K562 treated with DMSO at 1 percent for 4 hours (cell line): ENCODE data around the gene ECT2L. TPM values are rescaled to one million over a fixed set of nuclear protein-coding genes. Genes with fewer than 3 reads are reported as not detected.

ENCODE experiments used
- total RNA-seq: library from RNA; unstranded; fragments of 300-600 nt; gene quantifications from 2 replicates; pipeline ENCODE4 v1.2.3, GENCODE V29; 2022; ENCODE audit not compliant: insufficient read depth

Gene ECT2L, protein sequence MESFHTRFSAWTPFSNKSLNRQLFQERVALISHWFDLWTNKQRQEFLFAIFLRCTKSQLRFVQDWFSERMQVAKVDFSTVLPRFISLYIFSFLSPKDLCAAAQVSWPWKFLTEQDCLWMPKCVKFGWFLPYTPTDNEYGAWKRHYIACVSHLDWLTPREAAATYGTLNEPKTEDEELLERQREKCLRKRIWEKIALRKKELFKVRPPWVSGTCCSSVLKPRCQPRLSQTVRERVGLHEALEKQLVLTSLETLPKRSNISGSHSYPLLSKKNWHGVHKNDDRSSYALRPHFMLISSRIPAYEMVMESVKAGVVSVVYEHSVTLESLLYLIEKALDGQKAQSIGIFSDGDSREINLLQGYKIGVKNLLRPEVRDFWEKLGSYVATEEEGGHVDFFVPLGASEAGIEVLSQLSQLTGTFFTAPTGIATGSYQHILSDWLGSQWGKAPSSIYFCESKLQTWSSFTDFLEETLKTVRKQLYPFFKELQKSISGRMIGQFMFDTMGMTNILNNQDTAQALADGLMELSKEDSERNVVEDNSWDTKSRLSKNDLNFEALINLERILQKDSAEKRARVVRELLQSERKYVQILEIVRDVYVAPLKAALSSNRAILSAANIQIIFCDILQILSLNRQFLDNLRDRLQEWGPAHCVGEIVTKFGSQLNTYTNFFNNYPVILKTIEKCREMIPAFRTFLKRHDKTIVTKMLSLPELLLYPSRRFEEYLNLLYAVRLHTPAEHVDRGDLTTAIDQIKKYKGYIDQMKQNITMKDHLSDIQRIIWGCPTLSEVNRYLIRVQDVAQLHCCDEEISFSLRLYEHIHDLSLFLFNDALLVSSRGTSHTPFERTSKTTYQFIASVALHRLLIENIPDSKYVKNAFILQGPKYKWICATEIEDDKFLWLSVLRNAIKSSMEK
- not detected in 2 replicates for total RNA-seq

GRCh38 chr6:138795809-138796603 is at the start of gene ECT2L:
TSS of gene ECT2L (plus strand) at chr6:138796087. CDS start at chr6:138813275, 17,188 bp downstream.

DNA sequence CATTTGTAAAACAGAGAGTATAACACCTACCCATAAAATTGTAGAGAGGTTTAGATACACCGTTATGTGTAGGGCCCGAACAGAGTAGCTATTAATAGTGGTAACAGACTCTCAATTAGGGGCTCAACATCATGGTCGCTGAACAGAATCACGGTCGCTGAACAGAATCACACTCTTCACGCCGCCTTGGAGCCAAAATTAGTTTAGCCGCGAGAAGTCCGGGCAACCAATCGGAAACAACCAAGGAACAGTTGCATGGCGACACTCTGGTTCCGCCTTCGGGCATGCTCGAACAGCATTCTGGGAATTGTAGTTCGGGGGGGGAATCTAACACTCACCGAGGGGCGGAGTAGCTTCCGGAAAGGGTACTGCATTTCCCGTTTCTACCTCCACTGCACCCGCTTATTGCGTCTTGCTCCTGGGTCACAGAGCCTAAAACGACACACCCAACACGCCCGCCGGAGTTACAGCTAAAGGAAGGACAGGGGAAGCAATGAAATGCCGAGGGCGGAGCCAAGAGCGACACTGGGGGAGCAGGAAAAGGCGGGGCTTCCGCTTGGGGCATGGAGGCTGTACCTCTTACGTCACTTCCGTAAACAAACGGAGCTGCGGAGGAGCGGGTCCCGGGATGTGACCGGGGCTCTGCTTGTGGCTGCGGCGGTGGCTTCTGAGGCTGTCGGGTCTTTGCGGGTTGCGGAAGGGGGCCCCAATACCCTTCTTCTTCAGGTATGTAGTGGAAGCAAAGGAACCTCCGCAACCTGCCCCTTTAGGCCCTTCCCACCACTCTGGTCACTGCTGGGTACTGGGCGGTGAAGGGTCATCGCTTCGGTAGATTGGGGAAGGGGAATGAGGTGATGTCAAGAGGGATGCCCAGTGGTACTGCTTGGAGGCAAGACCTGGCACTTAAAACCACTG is 22.5 kb upstream of the ECT2L start, which contains the start of gene CCDC28A:
CCDC28A (plus strand) TSS at position 593 of the 915 bp plus-strand sequence. CDS start 2,352 bp downstream, outside the sequence.

Other genes with a start within 250 kb of the ECT2L start
- gene CCDC28A, start 22.3 kb upstream of the ECT2L start, total RNA-seq, result 21.7 and 26.4 TPM in 2 replicates
- 17.3 and 26.8 TPM in 2 replicates for gene REPS1, start 192.2 kb downstream of the ECT2L start, total RNA-seq
- gene ABRACL, start 232.7 kb downstream of the ECT2L start, total RNA-seq, result 1.5 TPM in 1 of 2 replicates, not detected in the other